ENCODE data around the gene PXN. TPM values are rescaled to one million over a fixed set of nuclear protein-coding genes. Genes with fewer than 3 reads are reported as not detected.

The PXN gene
- total and polyA plus RNA-seq, 2 of the 13 experiments (the other 11 are each of a cell fraction or from before 2014, with no cell fraction given) = 13.6 to 14.2 TPM

GRCh38 chr12:120242971-120243699 is 22.4 kb downstream of the PXN start:
- H3K4me2 ChIP-seq (ENCODE audit: low read depth, low read length) = no peak overlapping the region
- intact Hi-C loops (cut with micrococcal nuclease; ENCODE audit: unreplicated experiment) = no loop called here
- TF ChIP-seq, protein P1, sequence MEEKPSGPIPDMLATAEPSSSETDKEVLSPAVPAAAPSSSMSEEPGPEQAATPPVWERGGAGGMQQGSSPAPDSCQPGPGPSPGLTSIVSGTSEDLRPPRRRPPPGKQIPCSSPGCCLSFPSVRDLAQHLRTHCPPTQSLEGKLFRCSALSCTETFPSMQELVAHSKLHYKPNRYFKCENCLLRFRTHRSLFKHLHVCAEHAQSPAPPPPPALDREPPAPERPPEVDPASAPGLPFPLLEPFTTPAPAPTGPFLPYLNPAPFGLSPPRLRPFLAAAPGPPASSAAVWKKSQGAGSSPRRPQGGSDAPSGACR (CRISPR knock-in tag; IDR thresholded peaks at IDR 0.05) = no peak
- TF ChIP-seq KAT8 (CRISPR knock-in tag; IDR thresholded peaks at IDR 0.05) (no peak), KDM4B (CRISPR knock-in tag; IDR thresholded peaks at IDR 0.05) (no peak), ZNF121 (CRISPR knock-in tag; IDR thresholded peaks at IDR 0.05) (peak; percentile 43)
- no peak overlapping the region for H2AFZ ChIP-seq (ENCODE audit: low read length)
- DNase-seq (ENCODE audit: low spot score) (no peak), ATAC-seq (no peak), FAIRE-seq (no peak)
- no TSS peak for BruUV-seq (replicated peaks)
- no peak overlapping the region for H3K4me3 ChIP-seq (replicated peaks in 1 of 3; ENCODE audit: insufficient read depth in 1 of 3, low read depth in 2 of 3, low read length in 3 of 3)
- H4K20me1 ChIP-seq (ENCODE audit: insufficient read depth, low read length) = peaks cover 8% of the 10 kb centered on the region; the same call in 1 of the 2 replicates
- peaks cover 23% of the 10 kb centered on the region for H3K79me2 ChIP-seq (ENCODE audit: insufficient read depth, low read length)
- H3K27me3 ChIP-seq (ENCODE audit: control insufficient read depth in 1 of 2, insufficient read depth in 2 of 2, low read length in 2 of 2) = no peaks in the 10 kb centered on the region
- no peaks in the 10 kb centered on the region for H3K9me3 ChIP-seq (ENCODE audit: low read length)
- peaks cover 50% of the 10 kb centered on the region for H3K4me1 ChIP-seq (ENCODE audit: insufficient read depth, low read length)
- ChIA-PET POLR2A (interaction anchor here (0.9 to 2.2 kb wide), 5 partner anchors 8 to 50 kb away, joined by 3 to 7 read pairs (median 3); partner anchors contain the start of genes RNU4-1 and RPLP0), CTCF (ENCODE audit: low intra/inter-chr PET ratio, low total read pairs) (no interaction called here)
- 80% methylated on average over 8 of the region's 8 CpGs for WGBS (ENCODE audit: low lambda C conversion rate)
- no peak overlapping the region for H3K9ac ChIP-seq (ENCODE audit: insufficient read depth, low read depth, low read length)
- no peak overlapping the region for H3K27ac ChIP-seq (ENCODE audit: extremely low read length, insufficient read depth, low read length)
- in situ Hi-C loops (cut with HindIII; ENCODE audit: extremely low pct_ligation_motif_present, low pct_unique_long_range_greater_than_20kb) = no loop called here
- no peaks in the 10 kb centered on the region for H3K36me3 ChIP-seq (replicated peaks in 1 of 2; ENCODE audit: control insufficient read depth in 1 of 2, insufficient read depth in 2 of 2, low read length in 2 of 2)

GRCh38 chr12:120242275-120242799 is 23.2 kb downstream of the PXN start:
- Histone ChIP-seq H3K4me3 (replicated peaks in 1 of 3; ENCODE audit: insufficient read depth in 1 of 3, low read depth in 2 of 3, low read length in 3 of 3) (no peak overlapping the region), H3K4me1 (ENCODE audit: insufficient read depth, low read length) (peaks cover 43% of the 10 kb centered on the region), H3K36me3 (replicated peaks in 1 of 2; ENCODE audit: control insufficient read depth in 1 of 2, insufficient read depth in 2 of 2, low read length in 2 of 2) (no peaks in the 10 kb centered on the region), H3K9ac (ENCODE audit: insufficient read depth, low read depth, low read length) (no peak overlapping the region), H3K9me3 (ENCODE audit: low read length) (no peaks in the 10 kb centered on the region), H3K27ac (ENCODE audit: extremely low read length, insufficient read depth, low read length) (no peak overlapping the region), H3K4me2 (ENCODE audit: low read depth, low read length) (no peak overlapping the region), H3K79me2 (ENCODE audit: insufficient read depth, low read length) (peaks cover 24% of the 10 kb centered on the region), H4K20me1 (ENCODE audit: insufficient read depth, low read length) (peaks cover 9% of the 10 kb centered on the region; the same call in 1 of the 2 replicates), H2AFZ (ENCODE audit: low read length) (no peak overlapping the region), H3K27me3 (ENCODE audit: control insufficient read depth in 1 of 2, insufficient read depth in 2 of 2, low read length in 2 of 2) (no peaks in the 10 kb centered on the region)
- in situ Hi-C loops (cut with HindIII; ENCODE audit: extremely low pct_ligation_motif_present, low pct_unique_long_range_greater_than_20kb) (no loop called here), intact Hi-C loops (cut with micrococcal nuclease; ENCODE audit: unreplicated experiment) (no loop called here)
- DNase-seq (ENCODE audit: low spot score) (no peak), FAIRE-seq (no peak), ATAC-seq (0 out of 3 replicates have a peak, but pooled peaks have one; percentile 16)
- CTCF ChIA-PET (ENCODE audit: low intra/inter-chr PET ratio, low total read pairs) = no interaction called here
- POLR2A ChIA-PET = interaction anchor here (0.9 to 2.2 kb wide), 4 partner anchors 13 to 51 kb away, joined by 3 to 7 read pairs (median 3); partner anchors contain the start of genes RNU4-1 and RPLP0
- 84% methylated on average over 8 of the region's 9 CpGs for WGBS (ENCODE audit: low lambda C conversion rate)
- no TSS peak for BruUV-seq (replicated peaks)
- TF ChIP-seq ZNF558 (CRISPR knock-in tag; IDR thresholded peaks at IDR 0.05; ENCODE audit: borderline replicate concordance) (no peak), ZNF790 (CRISPR knock-in tag; IDR thresholded peaks at IDR 0.05; ENCODE audit: borderline replicate concordance) (no peak), ZNF562 (CRISPR knock-in tag; IDR thresholded peaks at IDR 0.05; ENCODE audit: borderline replicate concordance) (no peak), HNRNPL (IDR thresholded peaks at IDR 0.05; ENCODE audit: low read depth, low read length) (no peak), FOXP1 (IDR thresholded peaks at IDR 0.05) (no peak), FOXP1 (CRISPR knock-in tag; IDR thresholded peaks at IDR 0.05) (no peak), ISX (CRISPR knock-in tag; conservative IDR thresholded peaks at IDR 0.05) (no peak), SUZ12 (IDR thresholded peaks at IDR 0.05; ENCODE audit: low read depth, low read length) (no peak), ZNF207 (IDR thresholded peaks at IDR 0.05; ENCODE audit: borderline replicate concordance) (no peak)

Data from HepG2 (cell line).